ENCODE measurements around the gene TLCD5.

TLCD5 gene

GRCh38 chr11:120336641-120337354 is 11.7 kb downstream of the TLCD5 start:
- peak overlapping the region; percentile 67 for H3K4me3 ChIP-seq (ENCODE audit: low read depth, low read length)

- H3K4me3 ChIP-seq (ENCODE audit: low read depth, low read length), result peak overlapping the region; percentile 67
Measured at GRCh38 chr11:120337355-120338106, 12.4 kb downstream of the TLCD5 start.

GRCh38 chr11:120338107-120338933 is 13.2 kb downstream of the TLCD5 start:
- H3K4me3 ChIP-seq (ENCODE audit: low read depth, low read length), result peak overlapping the region; percentile 67

DNA sequence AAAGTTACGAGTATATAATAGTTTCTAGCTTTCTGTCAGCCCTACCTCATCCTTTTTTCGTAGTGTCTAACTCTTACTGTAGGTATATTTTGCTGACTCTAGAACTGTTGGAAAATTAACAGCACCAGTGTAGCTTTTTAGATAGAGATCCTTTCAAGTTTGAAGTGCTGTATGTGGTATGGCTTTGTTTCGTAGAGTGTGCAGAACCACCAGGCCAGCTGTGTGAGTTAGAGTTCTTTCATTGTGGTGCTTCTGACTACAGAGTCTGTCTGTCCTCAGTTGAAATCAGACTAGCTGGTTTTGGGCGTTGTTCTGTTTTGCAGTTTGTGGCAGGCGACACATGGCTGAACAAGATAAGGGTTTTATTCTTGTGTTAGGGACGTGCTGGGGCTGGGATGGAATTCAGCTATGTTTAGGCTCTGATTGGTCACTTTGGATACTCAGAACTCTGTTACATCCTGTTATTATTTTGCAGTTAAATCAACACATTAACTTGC is 14.3 kb downstream of the TLCD5 start:
- H3K4me3 ChIP-seq (ENCODE audit: low read depth, low read length), result no peak overlapping the region

GRCh38 chr11:120340529-120340928 is 15.4 kb downstream of the TLCD5 start:
- no peak overlapping the region for H3K4me3 ChIP-seq (ENCODE audit: low read depth, low read length)

DNA sequence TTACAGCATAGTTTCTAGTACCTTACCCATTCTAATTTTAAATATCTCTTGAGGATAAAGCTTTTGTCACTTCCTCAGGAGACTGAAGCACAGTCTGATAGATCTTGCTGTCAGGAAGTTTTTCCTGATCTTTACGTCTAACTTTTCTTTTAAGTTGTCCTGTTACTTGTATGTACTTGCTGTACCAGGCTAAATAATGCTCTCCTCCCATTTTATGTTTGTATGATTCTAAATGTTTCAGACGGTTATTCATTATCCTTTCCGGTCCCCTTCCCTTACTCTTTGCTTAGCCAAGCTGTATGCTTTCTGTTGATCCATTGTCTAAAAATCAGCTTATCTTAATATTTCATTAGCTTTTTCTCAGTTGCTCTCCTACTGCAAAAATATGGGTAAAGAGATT is 17.1 kb downstream of the TLCD5 start:
- no peak overlapping the region for H3K4me3 ChIP-seq (ENCODE audit: low read depth, low read length)

GRCh38 chr11:120342678-120343077 is 17.6 kb downstream of the TLCD5 start:
- no peak overlapping the region for H3K4me3 ChIP-seq (ENCODE audit: low read depth, low read length)

GRCh38 chr11:120343429-120343828 is 18.3 kb downstream of the TLCD5 start:
- no peak overlapping the region for H3K4me3 ChIP-seq (ENCODE audit: low read depth, low read length)

GRCh38 chr11:120344302-120345004 is 19.4 kb downstream of the TLCD5 start:
- H3K4me3 ChIP-seq (ENCODE audit: low read depth, low read length), result no peak overlapping the region

GRCh38 chr11:120346233-120346632 is 21.1 kb downstream of the TLCD5 start:
- no peak overlapping the region for H3K4me3 ChIP-seq (ENCODE audit: low read depth, low read length)

- no peak overlapping the region for H3K4me3 ChIP-seq (ENCODE audit: low read depth, low read length)
Measured at GRCh38 chr11:120350637-120351036, 25.5 kb downstream of the TLCD5 start.

DNA sequence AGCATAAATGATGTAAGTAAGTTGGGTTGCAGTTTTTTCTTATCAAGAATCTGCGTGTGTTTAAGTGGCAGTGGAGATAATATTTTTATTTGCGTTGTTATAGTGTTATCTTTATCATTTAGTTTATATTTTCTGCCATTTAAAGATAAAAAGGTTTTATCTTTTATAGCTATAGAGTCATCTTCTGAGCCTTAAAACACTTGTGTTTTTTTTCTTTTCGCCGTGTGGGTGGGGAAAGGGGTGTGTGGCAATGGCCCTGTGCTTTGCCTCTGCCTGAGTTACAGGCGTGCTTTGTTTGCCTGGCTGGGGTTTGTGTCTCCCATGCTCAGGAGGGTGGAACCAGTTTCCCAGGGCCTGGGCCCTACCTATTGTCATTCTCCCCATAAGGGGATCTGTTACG is 27.3 kb downstream of the TLCD5 start:
- H3K4me3 ChIP-seq (ENCODE audit: low read depth, low read length), result no peak overlapping the region

DNA sequence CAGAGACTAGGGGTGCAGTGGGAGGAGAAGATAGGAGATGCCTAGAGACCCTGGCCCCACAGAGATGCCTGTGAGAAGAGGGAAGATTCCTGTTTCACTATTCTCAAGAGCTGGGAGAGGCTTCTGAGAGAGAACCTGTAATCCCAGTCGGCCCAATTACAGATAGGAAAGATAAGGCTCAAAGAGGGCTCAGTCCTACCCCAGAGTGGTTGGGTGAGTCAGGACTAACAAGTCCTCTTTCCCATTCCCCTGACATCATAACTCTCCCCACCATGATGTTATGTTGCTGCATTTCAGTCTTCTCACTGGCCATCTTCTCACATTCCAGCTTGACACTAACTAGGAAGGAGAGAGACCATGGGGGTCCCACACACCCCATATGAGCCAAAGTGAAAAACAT is 29.0 kb downstream of the TLCD5 start:
- no peak overlapping the region for H3K4me3 ChIP-seq (ENCODE audit: low read depth, low read length)

DNA sequence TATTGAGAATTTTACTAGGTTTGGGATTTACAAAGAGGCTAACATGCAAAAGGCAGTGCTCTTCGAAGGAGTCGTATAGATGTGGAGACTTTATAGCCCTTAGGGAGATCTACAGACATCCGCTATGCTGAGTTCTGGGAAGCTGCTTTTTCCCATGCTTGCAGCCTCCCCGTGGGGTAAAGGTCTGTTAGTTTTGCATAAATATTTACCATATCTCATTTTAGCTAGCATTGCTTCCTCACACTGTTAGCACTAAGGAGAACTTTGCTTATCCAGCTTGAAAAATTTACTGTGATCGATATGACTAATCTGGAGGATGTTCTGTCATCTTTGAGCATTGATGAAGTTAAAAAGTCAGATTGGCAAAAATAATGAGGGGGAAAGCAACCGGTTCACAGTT is 29.7 kb downstream of the TLCD5 start:
- H3K4me3 ChIP-seq (ENCODE audit: low read depth, low read length), result no peak overlapping the region

- no peak overlapping the region for H3K4me3 ChIP-seq (ENCODE audit: low read depth, low read length)
Measured at GRCh38 chr11:120357620-120358019, 32.5 kb downstream of the TLCD5 start.

DNA sequence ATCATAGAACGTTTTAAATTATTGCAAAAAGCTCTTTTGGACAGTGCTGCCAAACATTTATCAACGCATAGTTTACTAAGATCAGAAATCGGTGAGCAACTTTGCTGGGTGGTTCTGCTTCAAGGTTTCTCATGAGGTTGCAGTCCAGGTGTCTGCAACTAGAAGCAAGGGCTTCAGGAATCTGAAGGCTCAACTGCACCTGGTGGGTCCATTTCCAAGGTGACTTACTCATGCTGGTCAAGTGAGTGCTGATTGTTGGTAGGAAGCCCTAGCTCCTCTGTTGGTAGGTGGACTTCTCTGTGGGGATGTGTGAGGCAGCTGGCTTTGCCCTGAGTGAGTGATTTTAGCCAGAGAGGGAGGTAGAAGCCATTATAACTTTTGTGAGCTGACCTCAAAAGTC is 33.6 kb downstream of the TLCD5 start:
- H3K4me3 ChIP-seq (ENCODE audit: low read depth, low read length), result no peak overlapping the region

DNA sequence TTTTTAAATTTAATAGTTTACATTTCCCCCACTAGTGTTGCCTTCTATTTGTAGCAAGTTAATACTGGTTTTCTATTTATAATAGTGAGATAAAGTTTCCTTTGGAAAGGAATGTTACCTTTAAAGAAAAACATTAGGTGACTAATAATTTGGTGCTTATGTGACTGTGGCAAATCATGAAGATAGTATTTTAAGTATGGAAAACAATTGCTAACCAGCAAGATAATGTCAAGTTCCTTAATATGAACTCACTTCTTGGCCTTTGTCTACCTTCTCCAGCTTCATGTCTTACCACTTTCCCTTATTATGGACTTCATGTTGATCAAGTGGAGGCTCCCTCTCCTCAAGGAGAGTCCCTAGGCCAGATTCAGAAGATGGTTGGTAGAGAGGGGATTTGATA is 38.3 kb downstream of the TLCD5 start:
- no peak overlapping the region for H3K4me3 ChIP-seq (ENCODE audit: low read depth, low read length)

- H3K4me3 ChIP-seq (ENCODE audit: low read depth, low read length), result no peak overlapping the region
Measured at GRCh38 chr11:120365512-120365911, 40.4 kb downstream of the TLCD5 start.

DNA sequence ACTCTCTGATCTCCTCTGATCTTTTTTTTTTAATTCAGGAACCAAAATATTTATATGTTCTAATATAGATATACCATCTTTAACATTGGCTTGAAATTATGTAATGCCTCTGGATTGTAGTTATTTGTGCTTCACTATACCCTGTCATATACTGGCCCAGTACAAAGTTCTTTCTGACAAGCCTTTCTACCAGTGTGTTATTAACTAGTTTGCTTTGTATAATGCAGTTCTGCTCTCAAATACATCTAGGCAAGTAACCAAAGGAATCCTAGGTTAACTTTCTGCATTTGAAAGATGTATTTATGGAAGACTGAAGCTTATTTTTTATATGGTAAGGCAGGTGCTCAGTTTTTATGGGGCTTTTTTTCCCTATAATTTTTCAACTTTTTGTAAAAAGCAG is 47.2 kb downstream of the TLCD5 start:
- no peak overlapping the region for H3K4me3 ChIP-seq (ENCODE audit: low read depth, low read length)

GRCh38 chr11:120375076-120375475 is 50.0 kb downstream of the TLCD5 start:
- H3K4me3 ChIP-seq (ENCODE audit: low read depth, low read length), result no peak overlapping the region
